ENCODE measurements around the gene RAD51B.

Gene RAD51B

DNA sequence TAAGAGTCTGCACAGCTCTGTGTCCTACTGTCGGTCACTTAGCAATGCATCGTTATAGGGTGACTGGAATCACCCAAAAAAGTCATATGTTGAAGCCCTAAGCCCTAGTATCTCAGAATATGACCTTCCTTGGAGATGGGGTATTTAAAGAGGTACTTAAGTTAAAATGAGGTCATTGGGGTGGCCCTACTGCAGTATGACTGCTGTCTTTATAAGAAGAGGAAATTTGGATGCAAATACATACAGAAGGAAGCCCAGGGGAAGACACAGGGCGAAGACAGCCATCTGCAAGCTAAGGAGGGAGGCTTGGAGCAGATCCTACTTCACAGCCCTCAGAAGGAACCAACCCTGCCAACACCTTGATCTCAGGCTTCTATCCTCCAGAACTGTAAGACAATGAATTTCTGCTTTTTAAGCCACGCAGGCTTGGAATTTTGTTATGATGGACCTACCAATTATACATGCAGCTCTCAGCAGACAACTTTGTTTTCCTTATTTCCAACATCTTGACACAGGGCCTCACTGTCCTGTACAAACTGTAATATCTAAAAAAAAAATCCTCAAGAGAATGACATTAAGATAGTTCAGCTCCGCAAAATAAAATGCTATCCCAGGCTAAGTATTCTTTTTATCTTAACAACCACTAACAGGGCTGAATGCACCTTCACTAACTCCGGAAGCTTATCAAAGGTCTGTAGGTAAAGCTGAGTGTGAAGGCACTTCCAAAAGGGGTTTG is 932.9 kb downstream of the RAD51B start:
- Histone ChIP-seq H3K27ac (ENCODE audit: low read depth, low read length) (no peak overlapping the region), H3K4me3 (ENCODE audit: low read depth in 1 of 2, low read length in 2 of 2) (no peak overlapping the region), H3K27me3 (ENCODE audit: control insufficient read depth in 1 of 2, insufficient read depth in 2 of 2, low read length in 2 of 2) (no peaks in the 10 kb centered on the region), H3K4me1 (ENCODE audit: control insufficient read depth in 1 of 2, insufficient read depth in 2 of 2, low read length in 2 of 2) (peaks cover 3 to 9% of the 10 kb centered on the region in 2 donors), H3K36me3 (ENCODE audit: control insufficient read depth in 1 of 2, insufficient read depth in 2 of 2, low read length in 2 of 2) (no peaks in the 10 kb centered on the region), H3K9ac (ENCODE audit: low read depth in 1 of 2, low read length in 2 of 2) (no peak overlapping the region), H3K9me3 (ENCODE audit: control insufficient read depth in 1 of 2, low read length in 2 of 2) (no peaks in the 10 kb centered on the region)

- no peaks in the 10 kb centered on the region for H3K27me3 ChIP-seq (ENCODE audit: control insufficient read depth in 1 of 2, insufficient read depth in 2 of 2, low read length in 2 of 2)
- H3K4me1 ChIP-seq (ENCODE audit: control insufficient read depth in 1 of 2, insufficient read depth in 2 of 2, low read length in 2 of 2), result peaks cover 6 to 14% of the 10 kb centered on the region in 2 donors
- no peak overlapping the region for H3K4me3 ChIP-seq (ENCODE audit: low read depth in 1 of 2, low read length in 2 of 2)
- no peaks in the 10 kb centered on the region for H3K36me3 ChIP-seq (ENCODE audit: control insufficient read depth in 1 of 2, insufficient read depth in 2 of 2, low read length in 2 of 2)
- no peaks in the 10 kb centered on the region for H3K9me3 ChIP-seq (ENCODE audit: control insufficient read depth in 1 of 2, low read length in 2 of 2)
- no peak overlapping the region for H3K9ac ChIP-seq (ENCODE audit: low read depth in 1 of 2, low read length in 2 of 2)
- no peak overlapping the region for H3K27ac ChIP-seq (ENCODE audit: low read depth, low read length)
Observed at GRCh38 chr14:68753690-68754089, 934.1 kb downstream of the RAD51B start.

GRCh38 chr14:68755016-68755353 is 935.4 kb downstream of the RAD51B start:
- H3K4me3 ChIP-seq (ENCODE audit: low read depth in 1 of 2, low read length in 2 of 2), result no peak overlapping the region
- H3K36me3 ChIP-seq (ENCODE audit: control insufficient read depth in 1 of 2, insufficient read depth in 2 of 2, low read length in 2 of 2), result no peaks in the 10 kb centered on the region
- no peak overlapping the region for H3K27ac ChIP-seq (ENCODE audit: low read depth, low read length)
- H3K27me3 ChIP-seq (ENCODE audit: control insufficient read depth in 1 of 2, insufficient read depth in 2 of 2, low read length in 2 of 2), result no peaks in the 10 kb centered on the region
- H3K9me3 ChIP-seq (ENCODE audit: control insufficient read depth in 1 of 2, low read length in 2 of 2), result no peaks in the 10 kb centered on the region
- H3K4me1 ChIP-seq (ENCODE audit: control insufficient read depth in 1 of 2, insufficient read depth in 2 of 2, low read length in 2 of 2), result peaks cover 6 to 14% of the 10 kb centered on the region in 2 donors
- H3K9ac ChIP-seq (ENCODE audit: low read depth in 1 of 2, low read length in 2 of 2), result no peak overlapping the region

DNA sequence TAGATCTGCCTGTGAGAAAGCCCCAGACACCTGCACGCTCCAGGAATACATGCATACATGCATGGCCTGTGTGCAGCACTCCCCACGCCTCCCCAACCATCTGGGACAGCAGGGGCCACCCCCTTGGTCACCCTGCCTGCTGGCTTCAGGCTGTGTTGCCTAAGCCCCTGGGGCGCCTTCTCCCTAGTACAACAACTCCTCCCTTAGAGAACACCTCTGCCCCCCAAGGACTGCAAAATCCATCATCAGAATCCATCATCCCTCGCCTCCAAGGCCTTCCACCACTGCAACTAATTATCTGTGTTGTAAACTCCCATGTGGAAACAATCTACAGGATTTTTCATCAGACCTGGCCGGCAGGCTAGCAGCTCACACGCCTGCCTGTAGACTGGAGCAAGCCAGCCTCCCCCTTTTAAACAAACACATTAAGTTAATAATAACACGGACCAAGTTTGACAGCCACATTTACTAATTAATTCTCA is 936.5 kb downstream of the RAD51B start:
- Histone ChIP-seq H3K9ac (ENCODE audit: low read depth in 1 of 2, low read length in 2 of 2) (no peak overlapping the region), H3K4me1 (ENCODE audit: control insufficient read depth in 1 of 2, insufficient read depth in 2 of 2, low read length in 2 of 2) (peaks cover 9 to 23% of the 10 kb centered on the region in 2 donors), H3K36me3 (ENCODE audit: control insufficient read depth in 1 of 2, insufficient read depth in 2 of 2, low read length in 2 of 2) (no peaks in the 10 kb centered on the region), H3K4me3 (ENCODE audit: low read depth in 1 of 2, low read length in 2 of 2) (no peak overlapping the region), H3K9me3 (ENCODE audit: control insufficient read depth in 1 of 2, low read length in 2 of 2) (no peaks in the 10 kb centered on the region), H3K27me3 (ENCODE audit: control insufficient read depth in 1 of 2, insufficient read depth in 2 of 2, low read length in 2 of 2) (no peaks in the 10 kb centered on the region), H3K27ac (ENCODE audit: low read depth, low read length) (no peak overlapping the region)

GRCh38 chr14:68756734-68757133 is 937.2 kb downstream of the RAD51B start:
- Histone ChIP-seq H3K36me3 (ENCODE audit: control insufficient read depth in 1 of 2, insufficient read depth in 2 of 2, low read length in 2 of 2) (no peaks in the 10 kb centered on the region), H3K27me3 (ENCODE audit: control insufficient read depth in 1 of 2, insufficient read depth in 2 of 2, low read length in 2 of 2) (no peaks in the 10 kb centered on the region), H3K4me1 (ENCODE audit: control insufficient read depth in 1 of 2, insufficient read depth in 2 of 2, low read length in 2 of 2) (peaks cover 13 to 30% of the 10 kb centered on the region in 2 donors), H3K27ac (ENCODE audit: low read depth, low read length) (no peak overlapping the region), H3K9ac (ENCODE audit: low read depth in 1 of 2, low read length in 2 of 2) (no peak overlapping the region), H3K4me3 (ENCODE audit: low read depth in 1 of 2, low read length in 2 of 2) (no peak overlapping the region), H3K9me3 (ENCODE audit: control insufficient read depth in 1 of 2, low read length in 2 of 2) (no peaks in the 10 kb centered on the region)

DNA sequence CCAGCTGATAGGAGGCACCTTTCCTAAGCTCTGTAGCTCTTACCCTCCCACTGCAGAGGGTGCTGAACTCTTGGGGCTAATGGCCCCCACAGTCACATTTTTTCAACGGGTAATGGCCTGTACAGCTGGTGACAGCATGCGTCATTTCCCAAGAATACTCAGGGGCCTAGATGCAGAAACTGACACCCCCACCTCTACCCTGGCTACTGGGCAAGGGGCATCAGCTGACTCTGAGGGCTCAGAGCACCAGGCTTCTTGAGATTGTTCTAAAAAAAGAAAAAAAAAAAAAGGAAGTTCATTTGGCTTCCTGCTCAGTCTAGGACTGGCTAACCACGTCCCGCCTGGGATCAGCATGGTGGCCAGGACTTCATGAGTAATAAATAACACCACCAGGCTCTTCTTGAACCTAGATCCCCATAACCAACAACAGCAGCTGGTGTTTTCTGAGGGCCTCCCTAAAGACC is 938.1 kb downstream of the RAD51B start:
- H3K27me3 ChIP-seq (ENCODE audit: control insufficient read depth in 1 of 2, insufficient read depth in 2 of 2, low read length in 2 of 2), result no peaks in the 10 kb centered on the region
- no peak overlapping the region for H3K4me3 ChIP-seq (ENCODE audit: low read depth in 1 of 2, low read length in 2 of 2)
- no peaks in the 10 kb centered on the region for H3K36me3 ChIP-seq (ENCODE audit: control insufficient read depth in 1 of 2, insufficient read depth in 2 of 2, low read length in 2 of 2)
- H3K9me3 ChIP-seq (ENCODE audit: control insufficient read depth in 1 of 2, low read length in 2 of 2), result no peaks in the 10 kb centered on the region
- peaks cover 18 to 35% of the 10 kb centered on the region in 2 donors for H3K4me1 ChIP-seq (ENCODE audit: control insufficient read depth in 1 of 2, insufficient read depth in 2 of 2, low read length in 2 of 2)
- H3K27ac ChIP-seq (ENCODE audit: low read depth, low read length), result no peak overlapping the region
- H3K9ac ChIP-seq (ENCODE audit: low read depth in 1 of 2, low read length in 2 of 2), result no peak overlapping the region

DNA sequence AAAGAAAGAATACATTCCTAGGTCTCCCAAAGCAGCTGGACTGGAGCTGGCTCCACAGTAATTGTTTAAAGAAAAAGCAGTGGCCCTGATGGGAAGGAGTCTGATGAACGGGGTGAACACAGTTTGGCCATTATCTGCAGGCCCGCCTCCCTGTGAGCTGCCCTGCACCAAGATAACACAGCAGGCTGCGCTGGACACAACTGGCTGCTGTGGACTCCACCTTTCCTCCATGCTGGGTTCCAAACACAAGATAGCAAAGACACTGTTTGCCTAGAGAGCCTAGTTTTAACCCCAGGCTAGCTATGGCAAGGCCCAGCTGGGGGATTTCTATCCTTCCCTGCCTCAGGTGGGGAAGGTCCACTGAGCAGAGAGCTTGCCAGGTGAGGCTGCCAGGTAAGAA is 938.7 kb downstream of the RAD51B start:
- no peak overlapping the region for H3K27ac ChIP-seq (ENCODE audit: low read depth, low read length)
- H3K9ac ChIP-seq (ENCODE audit: low read depth in 1 of 2, low read length in 2 of 2), result no peak overlapping the region
- H3K4me1 ChIP-seq (ENCODE audit: control insufficient read depth in 1 of 2, insufficient read depth in 2 of 2, low read length in 2 of 2), result peaks cover 23 to 41% of the 10 kb centered on the region in 2 donors
- H3K27me3 ChIP-seq (ENCODE audit: control insufficient read depth in 1 of 2, insufficient read depth in 2 of 2, low read length in 2 of 2), result no peaks in the 10 kb centered on the region
- H3K36me3 ChIP-seq (ENCODE audit: control insufficient read depth in 1 of 2, insufficient read depth in 2 of 2, low read length in 2 of 2), result no peaks in the 10 kb centered on the region
- no peaks in the 10 kb centered on the region for H3K9me3 ChIP-seq (ENCODE audit: control insufficient read depth in 1 of 2, low read length in 2 of 2)
- no peak overlapping the region for H3K4me3 ChIP-seq (ENCODE audit: low read depth in 1 of 2, low read length in 2 of 2)

- no peaks in the 10 kb centered on the region for H3K9me3 ChIP-seq (ENCODE audit: control insufficient read depth in 1 of 2, low read length in 2 of 2)
- peaks cover 25 to 45% of the 10 kb centered on the region in 2 donors for H3K4me1 ChIP-seq (ENCODE audit: control insufficient read depth in 1 of 2, insufficient read depth in 2 of 2, low read length in 2 of 2)
- H3K9ac ChIP-seq (ENCODE audit: low read depth in 1 of 2, low read length in 2 of 2), result no peak overlapping the region
- H3K27me3 ChIP-seq (ENCODE audit: control insufficient read depth in 1 of 2, insufficient read depth in 2 of 2, low read length in 2 of 2), result no peaks in the 10 kb centered on the region
- H3K36me3 ChIP-seq (ENCODE audit: control insufficient read depth in 1 of 2, insufficient read depth in 2 of 2, low read length in 2 of 2), result no peaks in the 10 kb centered on the region
- H3K4me3 ChIP-seq (ENCODE audit: low read depth in 1 of 2, low read length in 2 of 2), result no peak overlapping the region
- no peak overlapping the region for H3K27ac ChIP-seq (ENCODE audit: low read depth, low read length)
Observed at GRCh38 chr14:68759017-68759560, 939.5 kb downstream of the RAD51B start.

GRCh38 chr14:68759937-68760336 is 940.4 kb downstream of the RAD51B start:
- peaks cover 25 to 42% of the 10 kb centered on the region in 2 donors for H3K4me1 ChIP-seq (ENCODE audit: control insufficient read depth in 1 of 2, insufficient read depth in 2 of 2, low read length in 2 of 2)

GRCh38 chr14:68760761-68761160 is 941.2 kb downstream of the RAD51B start:
- no peaks in the 10 kb centered on the region for H3K36me3 ChIP-seq (ENCODE audit: control insufficient read depth in 1 of 2, insufficient read depth in 2 of 2, low read length in 2 of 2)
- peaks cover 25 to 42% of the 10 kb centered on the region in 2 donors for H3K4me1 ChIP-seq (ENCODE audit: control insufficient read depth in 1 of 2, insufficient read depth in 2 of 2, low read length in 2 of 2)
- H3K27ac ChIP-seq (ENCODE audit: low read depth, low read length), result no peak overlapping the region
- no peaks in the 10 kb centered on the region for H3K9me3 ChIP-seq (ENCODE audit: control insufficient read depth in 1 of 2, low read length in 2 of 2)
- H3K27me3 ChIP-seq (ENCODE audit: control insufficient read depth in 1 of 2, insufficient read depth in 2 of 2, low read length in 2 of 2), result no peaks in the 10 kb centered on the region
- H3K4me3 ChIP-seq (ENCODE audit: low read depth in 1 of 2, low read length in 2 of 2), result no peak overlapping the region
- H3K9ac ChIP-seq (ENCODE audit: low read depth in 1 of 2, low read length in 2 of 2), result no peak overlapping the region

More at GRCh38 chr14:68759937-68760336, 940.4 kb downstream of the RAD51B start:
- H3K27me3 ChIP-seq (ENCODE audit: control insufficient read depth in 1 of 2, insufficient read depth in 2 of 2, low read length in 2 of 2), result no peaks in the 10 kb centered on the region
- no peaks in the 10 kb centered on the region for H3K36me3 ChIP-seq (ENCODE audit: control insufficient read depth in 1 of 2, insufficient read depth in 2 of 2, low read length in 2 of 2)
- no peak overlapping the region for H3K4me3 ChIP-seq (ENCODE audit: low read depth in 1 of 2, low read length in 2 of 2)
- H3K9me3 ChIP-seq (ENCODE audit: control insufficient read depth in 1 of 2, low read length in 2 of 2), result no peaks in the 10 kb centered on the region
- H3K9ac ChIP-seq (ENCODE audit: low read depth in 1 of 2, low read length in 2 of 2), result no peak overlapping the region
- H3K27ac ChIP-seq (ENCODE audit: low read depth, low read length), result no peak overlapping the region
